Stomach (tissue), 9 donors: Measurements from ENCODE around the gene PRELID1. TPM values are rescaled to one million over a fixed set of nuclear protein-coding genes. Genes with fewer than 3 reads are reported as not detected.

Experiments
- DNase-seq, 2 donors: peaks; one replicate each; pipeline versions ENCODE4 v3.0.0 to v3.0.0-alpha.2; 2013 to 2019
- H3K27ac ChIP-seq, 5 donors: fragments of 200-600 bp in 4 of 5; sonication (generic) in 4 of 5; one replicate each; pipeline ENCODE4 v1.5.1; 2013 to 2019; ENCODE audit warnings: mild to moderate bottlenecking in 1 of 5, moderate library complexity in 1 of 5
- H3K27me3 ChIP-seq, 3 donors: fragments of 200-600 bp; sonication (generic); one replicate each; pipeline ENCODE4 v1.5.1; 2017 to 2019; ENCODE audit warnings: mixed run types in 1 of 3
- H3K36me3 ChIP-seq, 4 donors: fragments of 200-600 bp; sonication (generic); 1 replicate in 3 of 4; 2 replicates in 1 of 4; pipeline ENCODE4 v1.5.1; 2016 to 2019
- H3K4me1 ChIP-seq, 4 donors: fragments of 200-600 bp; sonication (generic); one replicate each; pipeline ENCODE4 v1.5.1; 2016 to 2019
- H3K4me3 ChIP-seq, 4 donors: fragments of 200-600 bp; sonication (generic) in 3 of 4; one replicate each; pipeline ENCODE4 v1.5.1; 2016 to 2019; ENCODE audit warnings: mild to moderate bottlenecking in 1 of 4
- H3K9me3 ChIP-seq, 4 donors: fragments of 200-600 bp; sonication (generic); one replicate each; pipeline ENCODE4 v1.5.1; 2016 to 2019
- EP300 ChIP-seq: sonication (generic); formaldehyde crosslinking; IDR thresholded peaks from one replicate; pipeline ENCODE4 v1.6.1; 2017; ENCODE audit warnings: antibody characterized with exemption
- POLR2A ChIP-seq, 4 donors: fragments of 450-650 bp; IDR thresholded peaks; one replicate each; pipeline ENCODE4 v1.6.1; 2016; ENCODE audit warnings: antibody characterized with exemption in 4 of 4, control low read depth in 2 of 4, mild to moderate bottlenecking in 1 of 4, moderate library complexity in 1 of 4
- POLR2AphosphoS5 ChIP-seq, 3 donors: sonication (generic); formaldehyde crosslinking; IDR thresholded peaks; one replicate each; pipeline ENCODE4 v1.6.1; 2016; ENCODE audit warnings: antibody characterized with exemption in 3 of 3
- WGBS, 5 donors: extraction: QIAGEN DNeasy Blood & Tissue Kit in 3 of 5; methylation state at CpG; one replicate each; pipeline versions ENCODE4 v1.1.5 to v1.1.7; 2013 to 2018; 5-methylcytosine and 5-hydroxymethylcytosine counted together
- intact Hi-C: fragments of 100-400 bp; cut with DNase I; formaldehyde crosslinking; loops from one replicate; pipeline ENCODE4 v1.15.1; 2023; ENCODE audit warnings: low total_unique reads
- polyA plus RNA-seq, 3 donors: library from polyadenylated mRNA; stranded (reverse); fragments of 200-250 nt; gene quantifications; one replicate each; pipeline ENCODE4 v1.2.3, GENCODE V29; 2013
- total RNA-seq, 5 donors: library from RNA; depleted of rRNA; stranded (reverse); fragments of >200 nt; gene quantifications; one replicate each; pipeline versions ENCODE4 v1.1.0 to v1.2.3, GENCODE V29; 2014 to 2016
- TF ChIP-seq, protein P1 (sequence below), 7 experiments: fragments of 450-650 bp in 4 of 7; fragments of 200-600 bp in 3 of 7; sonication (generic) in 3 of 7; IDR thresholded peaks; one replicate each; pipeline ENCODE4 v1.5.1; 2016 to 2019; ENCODE audit warnings: antibody characterized with exemption in 7 of 7, control low read depth in 2 of 7, mild to moderate bottlenecking in 1 of 7
- donor health status: healthy with polysubstance abuse.
- donor health status: Bipolar disorder and iron deficiency.
- donor health status: healthy.

The PRELID1 gene
- total and polyA plus RNA-seq, 8 donors, result 82.4 to 201 (median 135) TPM

- H3K27me3 ChIP-seq, result no peaks in the 10 kb centered on the region
- DNase-seq, result no peak
- TF ChIP-seq POLR2A (IDR thresholded peaks at IDR 0.05) (no peak), POLR2AphosphoS5 (IDR thresholded peaks at IDR 0.05) (no peak), EP300 (no peak)
- TF ChIP-seq, protein P1, sequence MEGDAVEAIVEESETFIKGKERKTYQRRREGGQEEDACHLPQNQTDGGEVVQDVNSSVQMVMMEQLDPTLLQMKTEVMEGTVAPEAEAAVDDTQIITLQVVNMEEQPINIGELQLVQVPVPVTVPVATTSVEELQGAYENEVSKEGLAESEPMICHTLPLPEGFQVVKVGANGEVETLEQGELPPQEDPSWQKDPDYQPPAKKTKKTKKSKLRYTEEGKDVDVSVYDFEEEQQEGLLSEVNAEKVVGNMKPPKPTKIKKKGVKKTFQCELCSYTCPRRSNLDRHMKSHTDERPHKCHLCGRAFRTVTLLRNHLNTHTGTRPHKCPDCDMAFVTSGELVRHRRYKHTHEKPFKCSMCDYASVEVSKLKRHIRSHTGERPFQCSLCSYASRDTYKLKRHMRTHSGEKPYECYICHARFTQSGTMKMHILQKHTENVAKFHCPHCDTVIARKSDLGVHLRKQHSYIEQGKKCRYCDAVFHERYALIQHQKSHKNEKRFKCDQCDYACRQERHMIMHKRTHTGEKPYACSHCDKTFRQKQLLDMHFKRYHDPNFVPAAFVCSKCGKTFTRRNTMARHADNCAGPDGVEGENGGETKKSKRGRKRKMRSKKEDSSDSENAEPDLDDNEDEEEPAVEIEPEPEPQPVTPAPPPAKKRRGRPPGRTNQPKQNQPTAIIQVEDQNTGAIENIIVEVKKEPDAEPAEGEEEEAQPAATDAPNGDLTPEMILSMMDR (IDR thresholded peaks at IDR 0.05), result no peak
- H3K9me3 ChIP-seq, result no peaks in the 10 kb centered on the region
- H3K27ac ChIP-seq, result no peak overlapping the region
- H3K4me3 ChIP-seq, result no peak overlapping the region
- H3K4me1 ChIP-seq, result peaks cover 0 to 8% (median 2%) of the 10 kb centered on the region in 4 donors
- WGBS, 5 donors, result 76 to 85% (median 83%) methylated on average over 24 to 27 of the region's 27 CpGs
- intact Hi-C loops, result no loop called here
- H3K36me3 ChIP-seq, result peaks cover 45 to 83% (median 80%) of the 10 kb centered on the region in 4 donors
These were observed 27.6 kb downstream of the PRELID1 start for GRCh38 chr5:177330991-177331842.

- H3K4me3 ChIP-seq, result no peak overlapping the region
- no peak overlapping the region for H3K27ac ChIP-seq
- TF ChIP-seq POLR2AphosphoS5 (IDR thresholded peaks at IDR 0.05) (no peak), POLR2A (IDR thresholded peaks at IDR 0.05) (no peak), EP300 (no peak)
- TF ChIP-seq, protein P1 (IDR thresholded peaks at IDR 0.05), result no peak
- no peaks in the 10 kb centered on the region for H3K27me3 ChIP-seq
- 81 to 92% (median 88%) methylated on average over 30 to 35 of the region's 35 CpGs for WGBS, 5 donors
- no peak for DNase-seq
- peaks cover 55 to 93% (median 90%) of the 10 kb centered on the region in 4 donors for H3K36me3 ChIP-seq
- no peaks in the 10 kb centered on the region for H3K9me3 ChIP-seq
- peaks cover 0 to 5% (median 0%) of the 10 kb centered on the region in 4 donors for H3K4me1 ChIP-seq
- intact Hi-C loops, result no loop called here
These were observed 28.7 kb downstream of the PRELID1 start for GRCh38 chr5:177332031-177332895.

GRCh38 chr5:177332896-177333260 lies 29.3 kb downstream of the PRELID1 start:
- TF ChIP-seq POLR2AphosphoS5 (IDR thresholded peaks at IDR 0.05), result no peak
- no peak for TF ChIP-seq POLR2A (IDR thresholded peaks at IDR 0.05)
- TF ChIP-seq, protein P1 (IDR thresholded peaks at IDR 0.05), result no peak
- no peak for TF ChIP-seq EP300
- Histone ChIP-seq H3K27me3 (no peaks in the 10 kb centered on the region), H3K4me1 (peaks cover 0 to 5% (median 0%) of the 10 kb centered on the region in 4 donors), H3K4me3 (no peak overlapping the region), H3K36me3 (peaks cover 62 to 98% (median 96%) of the 10 kb centered on the region in 4 donors), H3K9me3 (no peaks in the 10 kb centered on the region), H3K27ac (no peak overlapping the region)
- DNase-seq, result no peak
- 86 to 95% (median 93%) methylated on average over 10 to 13 of the region's 13 CpGs for WGBS, 5 donors
- intact Hi-C loops, result no loop called here

DNA sequence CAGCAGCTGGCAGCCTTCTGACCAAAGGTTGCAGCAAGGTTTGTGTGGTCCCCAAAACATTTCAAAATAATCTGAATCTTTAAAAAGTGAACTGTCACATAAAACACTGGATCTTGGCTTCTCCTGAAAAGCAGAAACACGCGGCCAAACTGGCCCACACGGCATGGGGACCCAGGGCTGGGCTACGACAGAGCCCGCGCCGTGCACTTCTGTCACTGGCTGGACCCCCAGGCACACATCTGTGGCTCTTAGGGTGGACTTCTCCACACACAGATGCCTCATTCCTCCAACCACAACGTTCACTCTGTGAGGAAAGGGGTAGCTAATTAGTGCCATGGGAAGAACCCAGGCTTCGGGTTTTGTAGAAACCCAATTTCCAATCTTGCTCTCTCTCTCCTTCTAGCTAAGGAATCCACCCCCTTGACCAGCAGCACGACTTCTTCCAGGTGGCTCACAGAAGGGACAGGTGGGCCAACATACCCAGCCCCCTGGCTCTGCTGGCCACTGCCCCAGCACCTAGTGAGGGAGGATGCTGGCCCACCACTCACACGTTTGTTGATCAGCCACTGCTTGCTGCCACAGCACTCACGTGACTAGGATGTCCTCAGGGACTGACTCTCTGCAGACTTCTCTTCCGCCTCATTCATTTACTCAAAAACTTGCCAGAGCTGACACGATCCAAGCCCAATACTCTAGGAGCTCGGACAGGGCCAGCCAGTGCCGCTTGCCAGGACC lies 30.0 kb downstream of the PRELID1 start:
- Histone ChIP-seq H3K4me3 (no peak overlapping the region), H3K4me1 (peaks cover 0 to 6% (median 0%) of the 10 kb centered on the region in 4 donors), H3K27me3 (no peaks in the 10 kb centered on the region), H3K36me3 (peaks cover 69 to 100% (median 99%) of the 10 kb centered on the region in 4 donors), H3K27ac (no peak overlapping the region), H3K9me3 (no peaks in the 10 kb centered on the region)
- DNase-seq, result no peak
- TF ChIP-seq POLR2A (IDR thresholded peaks at IDR 0.05) (no peak), EP300 (no peak), POLR2AphosphoS5 (IDR thresholded peaks at IDR 0.05) (no peak)
- TF ChIP-seq, protein P1 (IDR thresholded peaks at IDR 0.05), result no peak
- intact Hi-C loops, result no loop called here
- WGBS, 5 donors, result 90 to 94% (median 92%) methylated on average over 13 to 16 of the region's 16 CpGs
